ENCODE measurements around the gene TUNAR.

- TF ChIP-seq POLR2A (IDR thresholded peaks at IDR 0.05): no peak
- TF ChIP-seq, protein P1, sequence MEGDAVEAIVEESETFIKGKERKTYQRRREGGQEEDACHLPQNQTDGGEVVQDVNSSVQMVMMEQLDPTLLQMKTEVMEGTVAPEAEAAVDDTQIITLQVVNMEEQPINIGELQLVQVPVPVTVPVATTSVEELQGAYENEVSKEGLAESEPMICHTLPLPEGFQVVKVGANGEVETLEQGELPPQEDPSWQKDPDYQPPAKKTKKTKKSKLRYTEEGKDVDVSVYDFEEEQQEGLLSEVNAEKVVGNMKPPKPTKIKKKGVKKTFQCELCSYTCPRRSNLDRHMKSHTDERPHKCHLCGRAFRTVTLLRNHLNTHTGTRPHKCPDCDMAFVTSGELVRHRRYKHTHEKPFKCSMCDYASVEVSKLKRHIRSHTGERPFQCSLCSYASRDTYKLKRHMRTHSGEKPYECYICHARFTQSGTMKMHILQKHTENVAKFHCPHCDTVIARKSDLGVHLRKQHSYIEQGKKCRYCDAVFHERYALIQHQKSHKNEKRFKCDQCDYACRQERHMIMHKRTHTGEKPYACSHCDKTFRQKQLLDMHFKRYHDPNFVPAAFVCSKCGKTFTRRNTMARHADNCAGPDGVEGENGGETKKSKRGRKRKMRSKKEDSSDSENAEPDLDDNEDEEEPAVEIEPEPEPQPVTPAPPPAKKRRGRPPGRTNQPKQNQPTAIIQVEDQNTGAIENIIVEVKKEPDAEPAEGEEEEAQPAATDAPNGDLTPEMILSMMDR (IDR thresholded peaks at IDR 0.05 in 4 of 5, conservative IDR thresholded peaks at IDR 0.05 in 1 of 5): no peak
Observed at GRCh38 chr14:95896498-95897135, 20.0 kb downstream of the TUNAR start.

All from gastrocnemius medialis (tissue), 4 donors.